ENCODE data around the gene SLIT3.

Gene SLIT3

DNA sequence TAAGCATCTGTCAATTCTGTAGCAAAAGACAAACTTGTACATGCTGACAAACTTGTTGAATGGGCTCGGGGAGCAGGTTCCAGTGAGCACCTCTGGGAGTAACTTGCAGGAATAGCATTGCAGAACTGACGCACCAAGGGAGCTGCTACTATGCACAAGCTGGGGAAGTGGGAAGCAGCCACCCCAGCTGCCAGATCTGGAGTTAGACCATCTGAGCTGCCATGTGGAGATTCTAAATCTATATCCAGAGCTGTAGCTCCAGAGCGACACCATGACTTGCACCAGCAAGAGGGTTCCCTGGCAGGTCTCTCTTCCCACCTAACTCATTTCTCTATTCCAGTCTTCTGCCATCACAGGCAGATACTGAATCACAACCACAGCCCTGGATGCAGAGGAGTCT, 375.8 kb downstream of the SLIT3 start:
- DNase-seq (ENCODE audit: low spot score) = no peak

DNA sequence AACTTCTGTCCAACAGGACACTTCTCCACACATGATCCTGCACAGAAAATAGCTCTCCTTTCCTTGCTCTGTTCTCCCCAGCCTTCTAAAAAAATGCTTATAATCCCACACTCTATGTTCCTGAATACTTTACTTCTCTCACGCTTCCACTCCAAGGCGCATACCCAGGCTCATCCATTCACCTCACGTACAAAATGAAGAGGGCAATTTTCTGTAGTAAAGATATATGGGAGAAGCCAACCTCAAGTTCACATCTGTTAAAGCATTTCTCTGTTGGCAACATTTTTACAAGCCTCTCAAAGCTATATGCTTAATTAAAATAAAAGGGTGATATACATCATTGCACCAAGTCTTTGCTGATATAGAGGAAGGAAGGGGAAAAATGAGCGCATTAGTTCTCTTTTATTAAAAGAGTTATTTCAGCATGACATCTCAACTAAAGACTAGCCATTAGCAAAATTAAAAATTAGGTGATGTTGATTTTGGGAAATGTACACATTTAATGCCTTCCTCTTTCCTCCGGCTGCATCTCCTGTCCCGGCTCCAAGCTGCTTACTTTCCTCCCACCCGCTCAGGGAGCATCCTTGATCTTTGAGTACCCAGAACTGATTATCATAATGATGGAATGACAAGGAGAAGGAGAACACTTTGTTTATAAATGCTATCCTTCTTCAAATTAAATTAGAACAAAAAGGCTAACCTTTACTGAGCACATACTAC, 379.6 kb downstream of the SLIT3 start:
- no peak for DNase-seq (ENCODE audit: low spot score)

- DNase-seq (ENCODE audit: low spot score) = no peak
Observed at GRCh38 chr5:168920019-168920810, 380.7 kb downstream of the SLIT3 start.

- DNase-seq (ENCODE audit: low spot score) = no peak
Observed at GRCh38 chr5:168917947-168918600, 382.9 kb downstream of the SLIT3 start.

DNA sequence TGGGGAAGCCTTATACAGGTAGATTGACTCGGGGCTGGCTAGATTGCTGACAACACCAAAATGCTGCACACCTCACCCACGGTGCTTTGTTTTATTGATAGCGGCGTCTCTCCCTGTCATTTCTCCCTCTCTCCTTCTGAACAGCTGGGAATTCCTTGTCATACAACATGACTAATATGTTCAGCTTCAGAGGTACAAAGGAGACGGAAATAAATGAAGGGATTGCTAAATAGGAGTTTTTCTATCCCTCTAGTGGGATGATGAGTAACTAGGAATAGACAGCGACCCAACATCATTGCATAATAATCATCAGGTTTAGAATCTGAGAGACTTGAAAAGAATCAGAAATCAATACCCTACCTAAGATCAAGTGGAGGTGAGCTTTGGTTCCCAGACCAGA, 384.1 kb downstream of the SLIT3 start:
- DNase-seq (ENCODE audit: low spot score) = no peak

GRCh38 chr5:168916266-168916665, 384.7 kb downstream of the SLIT3 start:
- peak; percentile 11 for DNase-seq (ENCODE audit: low spot score)

- DNase-seq (ENCODE audit: low spot score) = no peak
Observed at GRCh38 chr5:168914491-168914890, 386.4 kb downstream of the SLIT3 start.

- no peak for DNase-seq (ENCODE audit: low spot score)
Observed at GRCh38 chr5:168910874-168911273, 390.1 kb downstream of the SLIT3 start.

DNA sequence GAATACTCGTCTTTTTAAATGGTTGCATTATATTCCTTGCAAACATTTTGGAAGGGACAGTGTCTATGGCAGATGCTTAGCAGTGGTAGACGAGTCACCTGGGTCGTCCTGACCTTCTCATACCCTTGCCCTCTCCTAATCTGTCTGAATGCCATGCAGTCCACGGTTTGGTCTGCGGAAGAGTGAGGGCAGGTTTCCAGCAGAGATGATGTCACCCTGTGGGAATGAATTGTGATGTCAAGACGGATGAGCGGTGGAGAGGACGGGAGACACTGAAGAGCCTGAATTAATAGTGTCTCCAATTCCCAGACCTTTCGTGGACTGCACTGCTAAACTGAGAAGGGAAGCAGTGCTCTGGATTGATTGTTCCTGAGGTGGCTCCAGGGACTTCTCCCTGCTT, 392.7 kb downstream of the SLIT3 start:
- DNase-seq (ENCODE audit: low spot score) = no peak

- DNase-seq (ENCODE audit: low spot score) = no peak
Observed at GRCh38 chr5:168903061-168903460, 397.9 kb downstream of the SLIT3 start.

DNA sequence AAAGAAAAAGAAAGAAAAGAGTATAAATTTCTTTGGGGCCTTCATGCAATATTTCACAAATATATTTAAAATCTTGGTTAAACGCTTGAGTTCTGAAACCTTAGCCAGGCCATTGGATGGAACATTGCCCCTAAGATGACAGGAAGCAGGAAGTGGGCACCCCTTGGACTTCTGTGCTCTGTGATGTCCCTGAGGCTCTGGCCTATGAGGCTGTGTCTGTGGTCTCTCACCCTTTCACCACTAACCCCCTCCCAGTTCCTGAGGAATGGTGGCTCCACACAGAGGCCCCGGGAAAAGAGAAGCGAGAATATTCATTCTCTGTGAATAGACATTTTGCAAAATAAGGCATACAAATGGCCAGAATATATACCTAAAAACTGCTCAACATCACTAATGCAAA, 401.3 kb downstream of the SLIT3 start:
- no peak for DNase-seq (ENCODE audit: low spot score)

DNA sequence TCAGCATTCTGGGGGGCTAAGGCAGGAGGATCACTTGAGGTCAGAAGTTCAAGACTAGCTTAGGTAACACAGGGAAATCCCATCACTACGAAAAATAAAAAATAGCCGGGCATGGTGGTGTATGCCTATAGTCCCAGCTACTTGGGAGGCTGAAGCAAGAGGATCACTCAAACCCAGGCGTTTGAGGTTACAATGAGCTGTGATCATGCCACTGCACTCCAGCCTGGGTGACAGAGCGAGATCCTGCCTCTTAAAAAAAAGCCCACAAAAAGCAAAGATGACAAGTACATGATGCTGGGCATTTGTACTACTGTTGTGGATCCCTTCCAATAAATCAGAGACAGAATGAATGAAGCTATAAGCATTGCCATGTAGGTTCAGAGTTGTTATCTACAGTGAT, 401.7 kb downstream of the SLIT3 start:
- no peak for DNase-seq (ENCODE audit: low spot score)

- no peak for DNase-seq (ENCODE audit: low spot score)
Observed at GRCh38 chr5:168898247-168898911, 402.6 kb downstream of the SLIT3 start.

- no peak for DNase-seq (ENCODE audit: low spot score)
Observed at GRCh38 chr5:168897387-168898122, 403.4 kb downstream of the SLIT3 start.

DNA sequence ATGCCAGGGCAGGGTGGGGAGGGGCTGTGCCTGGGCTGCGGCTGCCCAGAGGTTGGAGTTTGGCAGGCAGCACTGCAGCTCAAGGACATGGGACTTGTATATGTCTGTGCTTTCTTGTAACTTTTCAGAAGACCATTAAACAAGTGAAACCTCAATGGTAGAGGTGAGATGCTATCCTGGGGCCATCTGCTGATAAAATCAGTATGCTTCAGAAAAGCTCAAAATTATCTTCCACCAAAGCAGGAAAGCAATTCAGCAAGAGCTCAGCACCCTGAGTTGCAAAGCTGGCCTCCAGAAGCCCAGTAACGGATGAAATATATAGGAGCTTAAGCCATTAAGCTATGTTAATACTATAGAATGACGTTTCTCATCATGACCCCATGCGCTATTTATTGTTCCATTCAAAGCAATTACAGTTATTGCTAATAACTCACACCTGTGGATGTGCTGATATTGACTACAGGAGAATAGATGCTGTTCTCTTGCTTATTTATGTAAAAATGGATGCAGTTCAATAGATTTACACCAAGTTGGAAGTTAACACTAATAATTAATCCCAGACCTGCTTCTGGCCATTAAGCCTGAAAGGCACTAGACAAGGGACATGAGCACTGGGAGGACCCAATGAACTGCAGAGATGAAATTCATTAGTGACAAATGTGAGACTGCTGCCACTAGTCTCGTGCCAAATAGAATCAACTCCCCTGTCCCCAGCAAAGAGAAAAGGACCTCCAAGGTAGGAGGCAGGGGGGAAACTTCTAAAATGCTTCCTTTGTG, 405.5 kb downstream of the SLIT3 start:
- DNase-seq (ENCODE audit: low spot score) = no peak

GRCh38 chr5:168893283-168893682, 407.7 kb downstream of the SLIT3 start:
- no peak for DNase-seq (ENCODE audit: low spot score)

- DNase-seq (ENCODE audit: low spot score) = no peak
Observed at GRCh38 chr5:168892618-168893186, 408.2 kb downstream of the SLIT3 start.

- peak; percentile 81 for DNase-seq (ENCODE audit: low spot score)
Observed at GRCh38 chr5:168890816-168891812, 409.8 kb downstream of the SLIT3 start.

- DNase-seq (ENCODE audit: low spot score) = no peak
Observed at GRCh38 chr5:168889039-168889438, 411.9 kb downstream of the SLIT3 start.

All from hematopoietic multipotent progenitor cell treated with erythropoietin and hydrocortisone succinate and interleukin-3 and kit ligand, for 15 days (in vitro differentiated cells).